ENCODE measurements around the gene SLC27A6.

Gene SLC27A6

DNA sequence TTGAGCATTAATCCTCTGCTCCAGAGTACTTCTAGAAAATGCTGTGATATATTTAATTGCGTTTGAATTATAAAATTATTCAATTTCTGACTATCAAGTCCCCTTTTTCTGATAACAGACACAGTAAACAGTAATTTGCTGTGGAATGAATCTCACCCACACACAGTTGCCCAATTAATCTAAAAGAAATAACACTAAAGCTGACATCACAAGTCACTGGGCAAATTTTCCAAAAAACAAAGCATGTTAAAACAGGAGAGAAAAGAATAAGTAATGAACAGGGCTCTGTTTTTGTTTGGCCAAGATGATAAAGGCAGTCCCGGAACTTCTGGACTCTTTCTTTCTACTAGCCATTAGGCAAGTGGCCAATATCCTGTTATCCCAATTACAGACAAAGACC, 56.5 kb downstream of the SLC27A6 start:
- H2BK12ac ChIP-seq (ENCODE audit: low read length in 2 of 2): no peak overlapping the region
- H2BK120ac ChIP-seq (ENCODE audit: low read depth, low read length): no peak overlapping the region
- 100% methylated on average over 1 of the region's 2 CpGs for WGBS
- H3K36me3 ChIP-seq (ENCODE audit: control insufficient read depth in 1 of 2, insufficient read depth in 2 of 2, low read depth in 1 of 2, low read length in 2 of 2): no peaks in the 10 kb centered on the region
- no peak overlapping the region for H2AFZ ChIP-seq (ENCODE audit: low read depth, low read length)
- H3K9ac ChIP-seq (ENCODE audit: low read length): no peak overlapping the region
- no peak overlapping the region for H4K91ac ChIP-seq (ENCODE audit: low read length)
- H3K27ac ChIP-seq (ENCODE audit: low read length, poor library complexity, severe bottlenecking): no peak overlapping the region
- no peak overlapping the region for H2BK5ac ChIP-seq (ENCODE audit: low read depth, low read length, poor library complexity, severe bottlenecking)
- H3K9me3 ChIP-seq (ENCODE audit: control insufficient read depth, low read length): no peaks in the 10 kb centered on the region
- no peak for DNase-seq
- no peaks in the 10 kb centered on the region for H3K27me3 ChIP-seq (ENCODE audit: control insufficient read depth in 1 of 2, insufficient read depth in 1 of 2, low read length in 2 of 2)
- no peaks in the 10 kb centered on the region for H3K4me1 ChIP-seq (ENCODE audit: control insufficient read depth, insufficient read depth, low read depth, low read length)
- no peak overlapping the region for H2AK5ac ChIP-seq (ENCODE audit: low read length, severe bottlenecking)
- H3K79me1 ChIP-seq (replicated peaks; ENCODE audit: low read length, poor library complexity, severe bottlenecking): no peaks in the 10 kb centered on the region
- H3K14ac ChIP-seq (ENCODE audit: low read length in 2 of 2): no peak overlapping the region
- no peak overlapping the region for H3K4me2 ChIP-seq (ENCODE audit: low read length, poor library complexity, severe bottlenecking)
- H3K4ac ChIP-seq (ENCODE audit: low read depth in 1 of 2, low read length in 2 of 2): no peak overlapping the region
- no peak overlapping the region for H3K23ac ChIP-seq (ENCODE audit: low read length in 2 of 2)
- no peak overlapping the region for H2BK15ac ChIP-seq (ENCODE audit: low read depth, poor library complexity, severe bottlenecking)
- H4K8ac ChIP-seq (ENCODE audit: low read length): no peak overlapping the region
- no peak overlapping the region for H3K18ac ChIP-seq (ENCODE audit: low read depth in 1 of 2, low read length in 2 of 2)
- H3K4me3 ChIP-seq (ENCODE audit: insufficient read depth in 1 of 2, low read depth in 1 of 2, low read length in 2 of 2): no peak overlapping the region

GRCh38 chr5:129022599-129022998, 57.3 kb downstream of the SLC27A6 start:
- no peaks in the 10 kb centered on the region for H3K79me1 ChIP-seq (replicated peaks; ENCODE audit: low read length, poor library complexity, severe bottlenecking)
- H3K14ac ChIP-seq (ENCODE audit: low read length in 2 of 2): no peak overlapping the region
- no peaks in the 10 kb centered on the region for H3K36me3 ChIP-seq (ENCODE audit: control insufficient read depth in 1 of 2, insufficient read depth in 2 of 2, low read depth in 1 of 2, low read length in 2 of 2)
- no peak for DNase-seq
- H3K18ac ChIP-seq (ENCODE audit: low read depth in 1 of 2, low read length in 2 of 2): no peak overlapping the region
- no peaks in the 10 kb centered on the region for H3K9me3 ChIP-seq (ENCODE audit: control insufficient read depth, low read length)
- H3K27me3 ChIP-seq (ENCODE audit: control insufficient read depth in 1 of 2, insufficient read depth in 1 of 2, low read length in 2 of 2): no peaks in the 10 kb centered on the region
- H3K4me2 ChIP-seq (ENCODE audit: low read length, poor library complexity, severe bottlenecking): no peak overlapping the region
- no peak overlapping the region for H3K4ac ChIP-seq (ENCODE audit: low read depth in 1 of 2, low read length in 2 of 2)
- WGBS: 88% methylated on average over 1 of the region's 2 CpGs
- no peak overlapping the region for H2AK5ac ChIP-seq (ENCODE audit: low read length, severe bottlenecking)
- H3K23ac ChIP-seq (ENCODE audit: low read length in 2 of 2): no peak overlapping the region
- H3K4me3 ChIP-seq (ENCODE audit: insufficient read depth in 1 of 2, low read depth in 1 of 2, low read length in 2 of 2): no peak overlapping the region
- H4K91ac ChIP-seq (ENCODE audit: low read length): no peak overlapping the region
- no peak overlapping the region for H2BK120ac ChIP-seq (ENCODE audit: low read depth, low read length)
- no peak overlapping the region for H2BK15ac ChIP-seq (ENCODE audit: low read depth, poor library complexity, severe bottlenecking)
- H3K27ac ChIP-seq (ENCODE audit: low read length, poor library complexity, severe bottlenecking): no peak overlapping the region
- no peak overlapping the region for H2BK5ac ChIP-seq (ENCODE audit: low read depth, low read length, poor library complexity, severe bottlenecking)
- no peak overlapping the region for H3K9ac ChIP-seq (ENCODE audit: low read length)
- H2AFZ ChIP-seq (ENCODE audit: low read depth, low read length): no peak overlapping the region
- no peak overlapping the region for H2BK12ac ChIP-seq (ENCODE audit: low read length in 2 of 2)
- H3K4me1 ChIP-seq (ENCODE audit: control insufficient read depth, insufficient read depth, low read depth, low read length): no peaks in the 10 kb centered on the region
- no peak overlapping the region for H4K8ac ChIP-seq (ENCODE audit: low read length)

DNA sequence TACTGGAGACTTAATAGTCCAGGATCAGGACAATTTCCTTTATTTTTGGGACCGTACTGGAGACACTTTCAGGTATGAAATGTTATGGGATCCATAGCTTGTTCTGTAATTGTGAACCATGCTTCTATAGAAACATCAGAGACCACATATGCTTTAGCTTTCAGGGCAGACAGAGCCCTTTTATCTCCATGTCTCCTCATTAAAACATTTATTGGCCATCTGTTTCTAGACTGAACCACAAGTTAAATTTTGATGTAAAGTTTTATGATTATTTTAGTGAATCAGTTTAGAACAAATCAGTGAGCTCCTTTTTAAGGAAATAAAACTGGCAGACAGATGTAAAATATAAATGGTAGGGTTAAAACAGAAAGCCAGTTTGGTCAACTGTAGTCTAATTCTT, 62.0 kb downstream of the SLC27A6 start:
- no peak for DNase-seq
- Histone ChIP-seq H2BK15ac (ENCODE audit: low read depth, poor library complexity, severe bottlenecking) (no peak overlapping the region), H3K4me2 (ENCODE audit: low read length, poor library complexity, severe bottlenecking) (no peak overlapping the region), H2AFZ (ENCODE audit: low read depth, low read length) (no peak overlapping the region), H2BK120ac (ENCODE audit: low read depth, low read length) (no peak overlapping the region), H3K27ac (ENCODE audit: low read length, poor library complexity, severe bottlenecking) (no peak overlapping the region), H3K9me3 (ENCODE audit: control insufficient read depth, low read length) (no peaks in the 10 kb centered on the region), H3K14ac (ENCODE audit: low read length in 2 of 2) (no peak overlapping the region), H3K9ac (ENCODE audit: low read length) (no peak overlapping the region), H4K91ac (ENCODE audit: low read length) (no peak overlapping the region), H2AK5ac (ENCODE audit: low read length, severe bottlenecking) (no peak overlapping the region), H3K4ac (ENCODE audit: low read depth in 1 of 2, low read length in 2 of 2) (no peak overlapping the region), H2BK5ac (ENCODE audit: low read depth, low read length, poor library complexity, severe bottlenecking) (no peak overlapping the region), H3K4me3 (ENCODE audit: insufficient read depth in 1 of 2, low read depth in 1 of 2, low read length in 2 of 2) (no peak overlapping the region), H3K4me1 (ENCODE audit: control insufficient read depth, insufficient read depth, low read depth, low read length) (no peaks in the 10 kb centered on the region), H3K18ac (ENCODE audit: low read depth in 1 of 2, low read length in 2 of 2) (no peak overlapping the region), H2BK12ac (ENCODE audit: low read length in 2 of 2) (no peak overlapping the region), H3K27me3 (ENCODE audit: control insufficient read depth in 1 of 2, insufficient read depth in 1 of 2, low read length in 2 of 2) (no peaks in the 10 kb centered on the region), H4K8ac (ENCODE audit: low read length) (no peak overlapping the region), H3K36me3 (ENCODE audit: control insufficient read depth in 1 of 2, insufficient read depth in 2 of 2, low read depth in 1 of 2, low read length in 2 of 2) (no peaks in the 10 kb centered on the region), H3K23ac (ENCODE audit: low read length in 2 of 2) (no peak overlapping the region), H3K79me1 (replicated peaks; ENCODE audit: low read length, poor library complexity, severe bottlenecking) (no peaks in the 10 kb centered on the region)
- WGBS: no CpG with 5 or more reads among the region's 1 CpG

GRCh38 chr5:129031886-129032683, 66.8 kb downstream of the SLC27A6 start:
- H3K36me3 ChIP-seq (ENCODE audit: control insufficient read depth in 1 of 2, insufficient read depth in 2 of 2, low read depth in 1 of 2, low read length in 2 of 2): no peaks in the 10 kb centered on the region
- no peak for DNase-seq
- no peak overlapping the region for H2BK120ac ChIP-seq (ENCODE audit: low read depth, low read length)
- no peak overlapping the region for H2BK5ac ChIP-seq (ENCODE audit: low read depth, low read length, poor library complexity, severe bottlenecking)
- H2AFZ ChIP-seq (ENCODE audit: low read depth, low read length): no peak overlapping the region
- no peak overlapping the region for H3K4me3 ChIP-seq (ENCODE audit: insufficient read depth in 1 of 2, low read depth in 1 of 2, low read length in 2 of 2)
- H3K27me3 ChIP-seq (ENCODE audit: control insufficient read depth in 1 of 2, insufficient read depth in 1 of 2, low read length in 2 of 2): no peaks in the 10 kb centered on the region
- H3K18ac ChIP-seq (ENCODE audit: low read depth in 1 of 2, low read length in 2 of 2): no peak overlapping the region
- no peak overlapping the region for H3K23ac ChIP-seq (ENCODE audit: low read length in 2 of 2)
- no peak overlapping the region for H3K4me2 ChIP-seq (ENCODE audit: low read length, poor library complexity, severe bottlenecking)
- H2AK5ac ChIP-seq (ENCODE audit: low read length, severe bottlenecking): no peak overlapping the region
- no peak overlapping the region for H3K4ac ChIP-seq (ENCODE audit: low read depth in 1 of 2, low read length in 2 of 2)
- no peak overlapping the region for H3K9ac ChIP-seq (ENCODE audit: low read length)
- no peak overlapping the region for H3K14ac ChIP-seq (ENCODE audit: low read length in 2 of 2)
- H2BK15ac ChIP-seq (ENCODE audit: low read depth, poor library complexity, severe bottlenecking): no peak overlapping the region
- H2BK12ac ChIP-seq (ENCODE audit: low read length in 2 of 2): no peak overlapping the region
- H4K91ac ChIP-seq (ENCODE audit: low read length): no peak overlapping the region
- H4K8ac ChIP-seq (ENCODE audit: low read length): no peak overlapping the region
- no peaks in the 10 kb centered on the region for H3K79me1 ChIP-seq (replicated peaks; ENCODE audit: low read length, poor library complexity, severe bottlenecking)
- H3K27ac ChIP-seq (ENCODE audit: low read length, poor library complexity, severe bottlenecking): no peak overlapping the region
- H3K9me3 ChIP-seq (ENCODE audit: control insufficient read depth, low read length): no peaks in the 10 kb centered on the region
- no peaks in the 10 kb centered on the region for H3K4me1 ChIP-seq (ENCODE audit: control insufficient read depth, insufficient read depth, low read depth, low read length)
